GM19463 (cell line): ENCODE data around the gene ARL15.
"Not testable (repeated sequence)": the region's sequence is repeated elsewhere in the genome, so short reads cannot be mapped to it uniquely, and the experiment has no call there.

Experiments used
- ATAC-seq: cut with Tn5 transposase; IDR thresholded peaks from one replicate; pipeline ENCODE4 v1.9.1; 2021; ENCODE audit warnings: mild to moderate bottlenecking, moderate library complexity; ENCODE audit not compliant: unreplicated experiment

Gene ARL15

GRCh38 chr5:53997736-53998627 lies 312.4 kb downstream of the ARL15 start:
- no peak for ATAC-seq

GRCh38 chr5:53996008-53996407 lies 314.4 kb downstream of the ARL15 start:
- ATAC-seq = no peak

GRCh38 chr5:53994148-53994547 lies 316.2 kb downstream of the ARL15 start:
- no peak for ATAC-seq

- ATAC-seq = no peak
Measured at GRCh38 chr5:53991942-53992341, 318.4 kb downstream of the ARL15 start.

- ATAC-seq = no peak
Measured at GRCh38 chr5:53987101-53987500, 323.3 kb downstream of the ARL15 start.

- ATAC-seq = no peak
Measured at GRCh38 chr5:53985796-53986195, 324.6 kb downstream of the ARL15 start.

GRCh38 chr5:53984971-53985370 lies 325.4 kb downstream of the ARL15 start:
- ATAC-seq = no peak

GRCh38 chr5:53983568-53984460 lies 326.6 kb downstream of the ARL15 start:
- ATAC-seq = no peak

GRCh38 chr5:53982319-53982718 lies 328.1 kb downstream of the ARL15 start:
- ATAC-seq = not testable (repeated sequence)

GRCh38 chr5:53980061-53980460 lies 330.3 kb downstream of the ARL15 start:
- ATAC-seq = no peak

GRCh38 chr5:53974021-53974420 lies 336.4 kb downstream of the ARL15 start:
- ATAC-seq = no peak

GRCh38 chr5:53972314-53972713 lies 338.1 kb downstream of the ARL15 start:
- no peak for ATAC-seq

GRCh38 chr5:53971551-53971950 lies 338.8 kb downstream of the ARL15 start:
- ATAC-seq = no peak

- no peak for ATAC-seq
Measured at GRCh38 chr5:53971131-53971530, 339.2 kb downstream of the ARL15 start.

GRCh38 chr5:53970475-53970874 lies 339.9 kb downstream of the ARL15 start:
- no peak for ATAC-seq

- no peak for ATAC-seq
Measured at GRCh38 chr5:53969176-53969730, 341.1 kb downstream of the ARL15 start.

- ATAC-seq = no peak
Measured at GRCh38 chr5:53965459-53965858, 344.9 kb downstream of the ARL15 start.

GRCh38 chr5:53963958-53964357 lies 346.4 kb downstream of the ARL15 start:
- no peak for ATAC-seq

- no peak for ATAC-seq
Measured at GRCh38 chr5:53962306-53962705, 348.1 kb downstream of the ARL15 start.

GRCh38 chr5:53956632-53957031 lies 353.7 kb downstream of the ARL15 start:
- no peak for ATAC-seq

- ATAC-seq = no peak
Measured at GRCh38 chr5:53956196-53956595, 354.2 kb downstream of the ARL15 start.
